Measurements from ENCODE around the gene PNMA6F.

GRCh38 chrX:153342762-153343558 is 21.4 kb upstream of the PNMA6F start:
- TF ChIP-seq CTCF (IDR thresholded peaks at IDR 0.05) (no peak), EZH2 (IDR thresholded peaks at IDR 0.05; ENCODE audit: borderline replicate concordance, insufficient read depth, low read depth, low read length, poor library complexity, severe bottlenecking) (no peak)
